GM18526 (cell line): ENCODE data around the gene B3GNT8.

Experiments
- POLR2A ChIP-seq: IDR thresholded peaks from 3 replicates; pipeline ENCODE4 v1.6.1; 2011; ENCODE audit not compliant: insufficient read length; ENCODE audit errors: extremely low read depth

The B3GNT8 gene

DNA sequence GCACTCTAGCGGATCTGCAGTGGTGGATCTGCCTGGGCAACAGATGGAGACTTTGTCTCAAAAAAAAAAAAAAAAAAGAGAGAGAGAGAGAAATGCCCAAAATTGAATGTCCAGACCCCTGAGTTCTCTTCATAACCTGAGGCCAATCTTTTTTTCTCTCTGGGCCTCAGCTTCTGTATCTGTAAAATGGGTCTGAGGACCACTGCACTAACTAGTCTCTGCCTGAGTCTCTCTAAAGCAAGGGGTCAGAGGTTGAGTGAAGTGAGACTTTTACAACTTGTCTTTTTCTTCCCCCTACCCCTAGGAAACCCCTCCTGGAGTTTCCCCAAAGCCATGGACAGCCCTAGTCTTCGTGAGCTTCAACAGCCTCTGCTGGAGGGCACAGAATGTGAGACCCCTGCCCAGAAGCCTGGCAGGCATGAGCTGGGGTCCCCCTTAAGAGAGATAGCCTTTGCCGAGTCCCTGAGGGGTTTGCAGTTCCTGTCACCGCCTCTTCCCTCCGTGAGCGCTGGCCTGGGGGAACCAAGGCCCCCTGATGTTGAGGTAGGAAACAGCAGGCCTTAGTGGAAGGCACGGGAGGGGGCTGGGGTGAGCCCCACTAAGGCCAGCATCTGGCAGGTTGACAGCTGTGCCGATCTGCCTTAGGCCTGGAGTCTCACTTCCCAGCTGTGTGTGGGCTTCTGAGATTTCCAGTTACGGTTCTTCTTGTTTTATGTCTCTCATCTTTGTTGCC is 49.0 kb downstream of the B3GNT8 start:
- TF ChIP-seq POLR2A = no peak

DNA sequence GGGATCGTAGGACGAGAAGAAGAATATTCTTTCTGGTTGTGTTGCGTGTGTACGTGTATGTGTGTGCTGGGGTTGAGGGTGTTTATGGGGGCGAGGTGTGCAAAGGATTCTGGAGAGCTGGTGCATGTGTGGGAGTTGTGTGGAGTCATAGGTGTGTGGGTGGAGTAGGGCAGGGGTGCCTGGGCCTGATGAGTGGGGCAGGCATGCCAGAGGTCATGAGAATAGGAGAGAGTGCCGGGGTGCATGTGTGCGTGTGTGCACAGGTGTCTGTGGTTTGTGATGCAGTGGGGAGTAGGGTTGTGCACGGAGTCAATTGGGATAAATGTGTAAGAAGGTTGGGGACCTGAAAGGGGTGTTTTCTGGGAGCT is 50.2 kb downstream of the B3GNT8 start:
- TF ChIP-seq POLR2A = no peak

DNA sequence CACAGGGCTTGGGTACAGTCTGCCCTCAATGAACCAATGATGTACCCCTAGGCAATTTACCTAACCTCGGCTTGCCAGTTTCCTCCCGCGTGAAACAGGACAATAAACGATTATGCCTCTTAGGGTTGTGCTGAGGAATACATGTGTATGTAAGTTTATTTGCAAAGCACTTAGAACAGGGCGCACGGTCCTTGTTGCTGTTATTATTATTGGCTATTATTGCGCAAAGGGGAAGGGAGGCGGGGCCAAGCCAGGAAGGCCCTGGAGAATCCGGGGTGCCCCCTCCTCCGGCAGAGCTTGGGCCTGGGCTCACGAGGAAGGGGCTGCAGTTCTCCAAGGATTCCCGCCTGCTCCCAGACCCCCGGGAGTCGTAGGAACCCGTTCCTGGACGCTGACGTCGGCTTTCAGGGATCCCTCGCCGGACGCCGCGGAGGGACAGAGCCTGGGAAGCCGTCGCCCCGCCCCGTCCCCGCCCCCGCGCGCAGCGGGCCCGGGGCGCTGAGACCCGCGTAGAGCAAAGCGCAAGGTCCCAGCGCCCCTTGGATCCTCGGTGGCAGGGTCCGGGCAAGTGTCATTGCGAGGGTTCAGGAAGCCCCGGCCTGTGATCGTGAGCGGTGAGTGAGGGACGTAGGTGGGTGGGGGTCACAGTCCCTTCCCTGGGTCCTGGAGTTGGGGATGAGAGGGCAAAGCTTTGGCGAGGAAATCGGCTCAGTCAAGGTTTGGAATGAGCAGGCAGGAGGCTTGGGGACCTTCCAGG is 50.8 kb downstream of the B3GNT8 start, which contains the start of gene TMEM91:
TMEM91 (plus strand) TSS at position 293 of the 757 bp plus-strand sequence. CDS start 1,777 bp downstream, outside the sequence.
- no peak for TF ChIP-seq POLR2A
